Endothelial cell of umbilical vein (primary cell): ENCODE data around the gene SLC6A2. TPM values are rescaled to one million over a fixed set of nuclear protein-coding genes. Genes with fewer than 3 reads are reported as not detected.

Source experiments
- BruUV-seq: library from RNA; stranded (reverse); fragments of 400-500 nt; replicated peaks from 2 replicates; lab custom pipeline; 2021; lab: Mats Ljungman, UMichigan
- CTCF ChIA-PET: fragments of 300-600, 350-600 bp; sonication (Branson Sonifier 250); formaldehyde crosslinking; loops from one replicate; lab custom pipeline; 2021; ENCODE audit warnings: antibody characterized with exemption, inconsistent platforms; lab: Charles Lee
- POLR2A ChIA-PET: fragments of 300-600, 350-600 bp; sonication (Branson Sonifier 250); formaldehyde crosslinking; loops from one replicate; lab custom pipeline; 2021; ENCODE audit warnings: antibody characterized with exemption, inconsistent platforms; lab: Charles Lee
- DNase-seq: peaks from one replicate; pipeline ENCODE4 v3.0.0-alpha.2; 2011; ENCODE audit warnings: low read depth, low spot score
- FAIRE-seq: peaks from 2 replicates; lab custom pipeline; 2011; peaks lifted over from hg19 to GRCh38; lab: Jason Lieb, UNC
- H2AFZ ChIP-seq: 2 replicates; pipeline ENCODE4 v1.6.0; 2012; ENCODE audit warnings: low read depth, low read length, control low read depth, inconsistent platforms
- H3K27ac ChIP-seq: 2 replicates; pipeline ENCODE4 v1.5.1; 2011; ENCODE audit warnings: low read depth, mild to moderate bottlenecking, control low read depth, low read length, moderate library complexity; ENCODE audit not compliant: insufficient read depth
- H3K27me3 ChIP-seq, 2 experiments: 2 replicates each; pipeline versions ENCODE4 v1.6.0 to v1.6.1; 2011; ENCODE audit warnings: low read length in 2 of 2, mixed read lengths in 1 of 2; ENCODE audit not compliant: control insufficient read depth in 2 of 2, insufficient read depth in 2 of 2
- H3K36me3 ChIP-seq, 2 experiments: 2 replicates in 1 of 2; 3 replicates in 1 of 2; pipeline ENCODE4 v1.5.1; 2011; ENCODE audit warnings: low read length in 2 of 2, mild to moderate bottlenecking in 1 of 2, moderate library complexity in 1 of 2; ENCODE audit not compliant: control insufficient read depth in 2 of 2, insufficient read depth in 2 of 2; ENCODE audit errors: extremely low read depth in 1 of 2
- H3K4me1 ChIP-seq: 3 replicates; pipeline ENCODE4 v1.5.1; 2011; ENCODE audit warnings: mild to moderate bottlenecking, low read length; ENCODE audit not compliant: control insufficient read depth, insufficient read depth; ENCODE audit errors: extremely low read depth
- H3K4me2 ChIP-seq: 2 replicates; pipeline ENCODE4 v1.6.1; 2011; ENCODE audit warnings: low read length, control low read depth, mixed read lengths; ENCODE audit not compliant: insufficient read depth
- H3K4me3 ChIP-seq, 3 experiments: fragments of 200-600 bp in 1 of 3; sonication (generic), shearing (Covaris generic) in 1 of 3; replicated peaks in 1 of 3; 2 replicates each; pipeline ENCODE4 v1.5.1; 2011 to 2016; ENCODE audit warnings: control low read depth in 3 of 3, low read length in 3 of 3, mild to moderate bottlenecking in 2 of 3, inconsistent platforms in 1 of 3, low read depth in 1 of 3, moderate library complexity in 1 of 3; ENCODE audit not compliant: insufficient read depth in 1 of 3
- H3K79me2 ChIP-seq: 2 replicates; pipeline ENCODE4 v1.6.0; 2012; ENCODE audit warnings: low read length, inconsistent platforms; ENCODE audit not compliant: control insufficient read depth, insufficient read depth
- H3K9ac ChIP-seq: replicated peaks from 2 replicates; pipeline ENCODE3; 2011; ENCODE audit warnings: low read length, control low read depth; ENCODE audit not compliant: insufficient read depth; ENCODE audit errors: extremely low read depth
- H3K9me1 ChIP-seq: replicated peaks from 3 replicates; pipeline ENCODE4 v1.6.0; 2011; ENCODE audit warnings: mild to moderate bottlenecking, low read length; ENCODE audit not compliant: control insufficient read depth, insufficient read depth; ENCODE audit errors: extremely low read depth
- H3K9me3 ChIP-seq: replicated peaks from 2 replicates; pipeline ENCODE4 v1.5.1; 2012; ENCODE audit warnings: low read length, inconsistent platforms; ENCODE audit not compliant: control insufficient read depth, insufficient read depth
- H4K20me1 ChIP-seq: replicated peaks from 2 replicates; pipeline ENCODE3; 2011; ENCODE audit warnings: mild to moderate bottlenecking, low read length; ENCODE audit not compliant: control insufficient read depth, insufficient read depth; ENCODE audit errors: extremely low read depth
- CTCF ChIP-seq, 2 donors: IDR thresholded peaks; 1 replicate in 1 of 2; 2 replicates in 1 of 2; pipeline ENCODE4 v1.5.1; 2011; ENCODE audit warnings: low read length in 2 of 2, mild to moderate bottlenecking in 2 of 2, moderate library complexity in 2 of 2, control low read depth in 1 of 2, inconsistent platforms in 1 of 2, low read depth in 1 of 2; ENCODE audit not compliant: insufficient read depth in 1 of 2; ENCODE audit errors: extremely low read depth in 1 of 2
- EZH2 ChIP-seq: IDR thresholded peaks from 2 replicates; pipeline ENCODE4 v1.6.1; 2012; ENCODE audit warnings: borderline replicate concordance, low read depth, mild to moderate bottlenecking, moderate library complexity, low read length, inconsistent platforms; ENCODE audit not compliant: severe bottlenecking
- FOS ChIP-seq: IDR thresholded peaks from 2 replicates; pipeline ENCODE4 v1.6.1; 2011; ENCODE audit warnings: mild to moderate bottlenecking, low read length, moderate library complexity, borderline replicate concordance; ENCODE audit not compliant: insufficient read depth
- GATA2 ChIP-seq: IDR thresholded peaks from 2 replicates; pipeline ENCODE4 v1.7.0; 2011; ENCODE audit warnings: low read depth, mild to moderate bottlenecking, moderate library complexity, mixed read lengths, low read length; ENCODE audit not compliant: insufficient read length, insufficient read depth
- JUN ChIP-seq: IDR thresholded peaks from 2 replicates; pipeline ENCODE4 v1.6.1; 2011; ENCODE audit warnings: borderline replicate concordance, low read depth; ENCODE audit not compliant: insufficient read length, insufficient read depth
- MYC ChIP-seq: IDR thresholded peaks from one replicate; pipeline ENCODE4 v1.6.1; 2011; ENCODE audit warnings: mild to moderate bottlenecking, low read depth, low read length
- POLR2A ChIP-seq: IDR thresholded peaks from 2 replicates; pipeline ENCODE4 v1.6.1; 2012; ENCODE audit warnings: low read depth, mild to moderate bottlenecking, control low read depth, low read length
- POLR2AphosphoS5 ChIP-seq: IDR thresholded peaks from 2 replicates; pipeline ENCODE4 v1.6.1; 2012; ENCODE audit warnings: low read depth, mild to moderate bottlenecking, control low read depth, low read length, moderate library complexity; ENCODE audit not compliant: insufficient read depth
- dilution Hi-C: fragments of 300-500 bp; cut with MboI; formaldehyde crosslinking; loops from one replicate; pipeline ENCODE4 v1.15.0; 2019; ENCODE audit warnings: low sequenced_read_pairs; ENCODE audit not compliant: extremely low pct_ligation_motif_present
- intact Hi-C: fragments of 100-400 bp; cut with micrococcal nuclease; formaldehyde crosslinking; loops from one replicate; pipeline ENCODE4 v1.10.0; 2022
- polyA plus RNA-seq, 4 experiments: library from polyadenylated mRNA; depleted of rRNA in 3 of 4; stranded (reverse) in 3 of 4; unstranded in 1 of 4; fragments of >200 nt; gene quantifications; 2 replicates each; pipeline versions ENCODE4 v1.2.1 to v1.2.3, GENCODE V29; 2011 to 2012; ENCODE audit warnings: missing spikeins in 1 of 4
- total RNA-seq: library from RNA; stranded (reverse); gene quantifications from 2 replicates; pipeline ENCODE4 v1.2.3, GENCODE V29; 2021
- TF ChIP-seq, protein P1 (sequence below): IDR thresholded peaks from 2 replicates; pipeline ENCODE4 v1.6.1; 2011; ENCODE audit not compliant: insufficient read depth, insufficient read length

SLC6A2 gene
- total and polyA plus RNA-seq, 2 donors (not counting 3 experiments of a cell fraction or from before 2014, with no cell fraction given): not detected

DNA sequence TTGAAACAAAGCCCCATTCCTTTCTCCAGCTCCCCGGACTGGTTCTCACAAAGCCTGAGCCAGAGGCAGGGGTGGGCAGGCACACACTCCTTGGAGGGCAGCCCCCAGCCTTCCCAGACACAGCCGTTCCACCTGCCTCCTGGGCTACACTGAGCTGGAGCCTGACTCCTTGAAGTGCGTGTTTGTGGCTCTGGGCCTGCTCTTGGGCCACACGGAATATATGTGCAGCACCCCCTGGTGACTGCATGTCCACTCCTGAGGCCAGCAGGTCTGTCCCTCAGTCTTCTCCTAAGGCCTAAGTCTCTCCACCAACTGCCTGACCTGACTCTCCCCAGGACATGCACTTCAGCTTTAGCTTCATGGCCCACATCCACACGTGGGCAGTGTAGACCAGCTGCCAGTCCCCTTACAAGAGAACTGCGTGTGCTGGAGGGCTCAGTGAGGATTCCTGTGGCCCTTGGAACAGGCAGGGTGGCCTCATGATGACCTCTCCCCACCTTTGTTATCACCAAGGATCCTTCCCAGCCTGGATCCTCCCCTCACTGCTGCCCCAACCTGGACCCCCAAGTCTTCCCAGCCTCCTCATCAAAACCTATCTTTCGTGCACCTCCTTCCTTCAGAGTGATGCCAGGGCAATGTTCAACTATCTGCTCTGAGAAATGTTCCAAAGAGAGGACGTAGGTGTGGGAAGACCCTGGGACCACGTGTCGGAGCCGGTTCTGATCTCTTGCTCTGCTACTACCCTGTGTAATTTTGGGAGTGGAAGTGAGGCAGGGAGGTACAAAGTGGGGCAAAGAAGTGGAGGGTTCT is 12.4 kb upstream of the SLC6A2 start:
- intact Hi-C loops (loop anchor here (1.0 kb wide), 3 partner anchors 60 to 178 kb away; no protein-coding TSS in a partner anchor), dilution Hi-C loops (no loop called here)
- H3K4me2 ChIP-seq: no peak overlapping the region
- TF ChIP-seq, protein P1, sequence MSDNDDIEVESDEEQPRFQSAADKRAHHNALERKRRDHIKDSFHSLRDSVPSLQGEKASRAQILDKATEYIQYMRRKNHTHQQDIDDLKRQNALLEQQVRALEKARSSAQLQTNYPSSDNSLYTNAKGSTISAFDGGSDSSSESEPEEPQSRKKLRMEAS: no peak
- TF ChIP-seq CTCF (IDR thresholded peaks at IDR 0.05; ENCODE audit: extremely low read depth in 1 of 2, insufficient read depth in 1 of 2, low read depth in 1 of 2, low read length in 2 of 2): peak; percentile 11 to 58
- FAIRE-seq (peak; percentile 43), DNase-seq (peak; percentile 33)
- H3K27ac ChIP-seq: no peak overlapping the region
- H3K9ac ChIP-seq: no peak overlapping the region
- H3K4me3 ChIP-seq: no peak overlapping the region
- H4K20me1 ChIP-seq: no peaks in the 10 kb centered on the region
- no peaks in the 10 kb centered on the region for H3K4me1 ChIP-seq
- no peaks in the 10 kb centered on the region for H3K79me2 ChIP-seq
- BruUV-seq: no TSS peak
- H3K9me3 ChIP-seq: no peaks in the 10 kb centered on the region
- no peak overlapping the region for H2AFZ ChIP-seq
- CTCF ChIA-PET: interaction anchor here (0.5 to 3.0 kb wide), 9 partner anchors 15 to 179 kb away, joined by 3 to 27 read pairs (median 4); no protein-coding TSS in a partner anchor
- POLR2A ChIA-PET: no interaction called here
- H3K9me1 ChIP-seq: no peaks in the 10 kb centered on the region
- H3K27me3 ChIP-seq: peaks cover 5 to 9% of the 10 kb centered on the region in 2 experiments
- no peaks in the 10 kb centered on the region for H3K36me3 ChIP-seq

- Histone ChIP-seq H3K27me3 (peaks cover 12 to 22% of the 10 kb centered on the region in 2 experiments), H3K4me2 (no peak overlapping the region), H3K9ac (no peak overlapping the region), H3K9me1 (no peaks in the 10 kb centered on the region), H4K20me1 (no peaks in the 10 kb centered on the region), H2AFZ (no peak overlapping the region), H3K4me1 (no peaks in the 10 kb centered on the region), H3K27ac (no peak overlapping the region), H3K36me3 (no peaks in the 10 kb centered on the region), H3K4me3 (no peak overlapping the region), H3K9me3 (no peaks in the 10 kb centered on the region), H3K79me2 (no peaks in the 10 kb centered on the region)
- POLR2A ChIA-PET: no interaction called here
- CTCF ChIA-PET: interaction anchor here (0.9 kb wide), 1 partner anchor 181 kb away, joined by 3 read pairs; no protein-coding TSS in a partner anchor
- DNase-seq (no peak), FAIRE-seq (no peak)
- dilution Hi-C loops (no loop called here), intact Hi-C loops (no loop called here)
- TF ChIP-seq EZH2: no peak
- TF ChIP-seq POLR2AphosphoS5: no peak
- TF ChIP-seq GATA2: no peak
- no peak for TF ChIP-seq POLR2A
- TF ChIP-seq CTCF (IDR thresholded peaks at IDR 0.05; ENCODE audit: extremely low read depth in 1 of 2, insufficient read depth in 1 of 2, low read depth in 1 of 2, low read length in 2 of 2): no peak
- TF ChIP-seq JUN: no peak
- TF ChIP-seq MYC: no peak
- TF ChIP-seq, protein P1: no peak
- TF ChIP-seq FOS: no peak
- BruUV-seq: no TSS peak
These were observed 9.8 kb upstream of the SLC6A2 start for GRCh38 chr16:55645986-55646385.
